ENCODE measurements around the gene NPBWR2. TPM values are rescaled to one million over a fixed set of nuclear protein-coding genes. Genes with fewer than 3 reads are reported as not detected.

Gene NPBWR2
- total RNA-seq, 1 experiment from 2014 or later: not detected

DNA sequence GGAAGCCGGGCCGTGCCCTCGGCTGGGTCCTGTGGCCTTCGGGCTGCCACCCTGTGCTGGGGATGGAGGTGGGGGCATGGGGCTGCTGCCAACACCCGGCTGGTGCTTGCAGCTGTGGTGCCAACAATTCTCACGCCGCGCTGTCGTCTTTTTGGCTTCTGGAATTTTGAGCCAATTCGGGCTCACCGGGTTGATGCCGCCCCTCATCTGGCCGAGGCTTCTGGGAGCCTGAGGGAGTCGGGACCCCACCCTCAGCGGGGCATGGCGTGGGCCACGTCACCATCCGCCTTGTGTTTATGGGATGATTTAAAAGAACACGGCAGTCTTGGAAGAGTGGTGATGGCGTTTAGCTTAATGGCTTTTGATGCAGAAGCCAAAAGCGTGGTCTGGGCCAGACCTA lies 8.7 kb upstream of the NPBWR2 start:
- DNase-seq (ENCODE audit: low spot score) (no peak), ATAC-seq (no peak)
- Mint-ChIP-seq H3K4me3 (no peak overlapping the region), H3K27ac (0 out of 2 replicates have a peak overlapping the region, but pooled peaks have one; percentile 36), H3K9me3 (no peaks in the 10 kb centered on the region), H3K4me1 (peaks cover 5% of the 10 kb centered on the region), H3K27me3 (ENCODE audit: low read depth) (no peaks in the 10 kb centered on the region), H3K36me3 (no peaks in the 10 kb centered on the region)
- TF ChIP-seq TCF7 (CRISPR knock-in tag; IDR thresholded peaks at IDR 0.05; ENCODE audit: low read depth): no peak
- no peak for TF ChIP-seq FOXP1 (CRISPR knock-in tag; IDR thresholded peaks at IDR 0.05; ENCODE audit: borderline replicate concordance)
- TF ChIP-seq ZNF532 (CRISPR knock-in tag; IDR thresholded peaks at IDR 0.05; ENCODE audit: borderline replicate concordance): no peak
- TF ChIP-seq NFYB (CRISPR knock-in tag; conservative IDR thresholded peaks at IDR 0.05; ENCODE audit: low read depth): no peak
- no peak for TF ChIP-seq RORB (CRISPR knock-in tag; IDR thresholded peaks at IDR 0.05)
- TF ChIP-seq ZNF121 (CRISPR knock-in tag; IDR thresholded peaks at IDR 0.05): no peak
- no peak for TF ChIP-seq ESRRA (CRISPR knock-in tag; IDR thresholded peaks at IDR 0.05; ENCODE audit: borderline replicate concordance)
- TF ChIP-seq NFATC4 (CRISPR knock-in tag; IDR thresholded peaks at IDR 0.05): no peak
- TF ChIP-seq, protein P1, sequence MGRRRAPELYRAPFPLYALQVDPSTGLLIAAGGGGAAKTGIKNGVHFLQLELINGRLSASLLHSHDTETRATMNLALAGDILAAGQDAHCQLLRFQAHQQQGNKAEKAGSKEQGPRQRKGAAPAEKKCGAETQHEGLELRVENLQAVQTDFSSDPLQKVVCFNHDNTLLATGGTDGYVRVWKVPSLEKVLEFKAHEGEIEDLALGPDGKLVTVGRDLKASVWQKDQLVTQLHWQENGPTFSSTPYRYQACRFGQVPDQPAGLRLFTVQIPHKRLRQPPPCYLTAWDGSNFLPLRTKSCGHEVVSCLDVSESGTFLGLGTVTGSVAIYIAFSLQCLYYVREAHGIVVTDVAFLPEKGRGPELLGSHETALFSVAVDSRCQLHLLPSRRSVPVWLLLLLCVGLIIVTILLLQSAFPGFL (CRISPR knock-in tag; IDR thresholded peaks at IDR 0.05; ENCODE audit: borderline replicate concordance): no peak
- no peak for TF ChIP-seq PRDM15 (CRISPR knock-in tag; IDR thresholded peaks at IDR 0.05)
- TF ChIP-seq CTCF (IDR thresholded peaks at IDR 0.05): no peak
- no peak for TF ChIP-seq ZNF423 (CRISPR knock-in tag; IDR thresholded peaks at IDR 0.05)
- no peak for TF ChIP-seq CBFB (CRISPR knock-in tag; IDR thresholded peaks at IDR 0.05; ENCODE audit: low read depth)
- no peak for TF ChIP-seq ETV6 (CRISPR knock-in tag; IDR thresholded peaks at IDR 0.05)
- no peak for TF ChIP-seq GABPB1 (CRISPR knock-in tag; IDR thresholded peaks at IDR 0.05)
- TF ChIP-seq OVOL2 (CRISPR knock-in tag; IDR thresholded peaks at IDR 0.05; ENCODE audit: borderline replicate concordance): no peak
- ChIA-PET POLR2A (no interaction called here), CTCF (interaction anchor here (1.3 to 5.9 kb wide), 4 partner anchors 14 to 46 kb away, joined by 4 to 30 read pairs (median 12); partner anchors contain the start of gene LKAAEAR1)

All from WTC11 (cell line).